HepG2 (cell line): ENCODE data around the gene SOX12. TPM values are rescaled to one million over a fixed set of nuclear protein-coding genes. Genes with fewer than 3 reads are reported as not detected.

Source experiments
- FOXO1 ChIP-seq: sonication (generic); formaldehyde crosslinking; IDR thresholded peaks from 2 replicates; pipeline ENCODE4 v1.4.0; 2020; ENCODE audit warnings: missing genetic modification reagents
- HES4 ChIP-seq: sonication (generic); formaldehyde crosslinking; IDR thresholded peaks from 2 replicates; pipeline ENCODE4 v1.9.0; 2021; ENCODE audit warnings: mild to moderate bottlenecking, missing genetic modification reagents, borderline replicate concordance
- HNRNPH1 ChIP-seq: fragments of 200-400 bp; formaldehyde crosslinking; optimal IDR thresholded peaks from 2 replicates; pipeline ENCODE3; 2017; ENCODE audit warnings: mild to moderate bottlenecking, low read depth, low read length
- JDP2 ChIP-seq: sonication (generic); formaldehyde crosslinking; IDR thresholded peaks from 2 replicates; pipeline ENCODE4 v1.8.1; 2022; ENCODE audit warnings: missing genetic modification reagents, borderline replicate concordance
- KDM5A ChIP-seq: fragments of 200-600 bp; sonication (generic); IDR thresholded peaks from 2 replicates; pipeline ENCODE4 v1.7.0; 2018; ENCODE audit warnings: antibody characterized with exemption, mild to moderate bottlenecking, low read length, borderline replicate concordance
- KMT2B ChIP-seq: IDR thresholded peaks from 2 replicates; pipeline ENCODE4 v1.6.1; 2016; ENCODE audit warnings: missing genetic modification reagents, missing compliant biosample characterization
- NBN ChIP-seq: fragments of 450-650 bp; conservative IDR thresholded peaks from 2 replicates; pipeline ENCODE4 v1.6.1; 2017
- RCOR2 ChIP-seq: IDR thresholded peaks from 2 replicates; pipeline ENCODE4 v1.6.1; 2016; ENCODE audit warnings: missing biosample characterization, missing genetic modification reagents
- SATB2 ChIP-seq: sonication (generic); formaldehyde crosslinking; IDR thresholded peaks from 2 replicates; pipeline ENCODE4 v1.5.0; 2020; ENCODE audit warnings: missing genetic modification reagents
- SETDB1 ChIP-seq: sonication (generic); formaldehyde crosslinking; IDR thresholded peaks from 2 replicates; pipeline ENCODE4 v1.5.1; 2020; ENCODE audit warnings: missing genetic modification reagents, mild to moderate bottlenecking, borderline replicate concordance
- TCF12 ChIP-seq, 2 experiments: fragments of 450-650 bp in 1 of 2; sonication (generic) in 1 of 2; formaldehyde crosslinking in 1 of 2; IDR thresholded peaks; 2 replicates each; pipeline versions ENCODE4 v1.6.1 to v1.8.0; 2017 to 2022; ENCODE audit warnings: antibody characterized with exemption in 1 of 2, mild to moderate bottlenecking in 1 of 2, missing genetic modification reagents in 1 of 2, moderate library complexity in 1 of 2
- THAP11 ChIP-seq: IDR thresholded peaks from 2 replicates; pipeline ENCODE4 v1.6.1; 2016; ENCODE audit warnings: missing biosample characterization, missing genetic modification reagents
- ZEB1 ChIP-seq: IDR thresholded peaks from 2 replicates; pipeline ENCODE4 v1.6.1; 2012; ENCODE audit warnings: mild to moderate bottlenecking, low read depth, inconsistent platforms; ENCODE audit not compliant: insufficient replicate concordance
- ZKSCAN8 ChIP-seq: IDR thresholded peaks from 2 replicates; pipeline ENCODE4 v1.6.1; 2016; ENCODE audit warnings: borderline replicate concordance, missing genetic modification reagents, missing compliant biosample characterization
- ZNF326 ChIP-seq: sonication (generic); formaldehyde crosslinking; IDR thresholded peaks from 2 replicates; pipeline ENCODE4 v1.4.0; 2020; ENCODE audit warnings: missing genetic modification reagents, borderline replicate concordance
- ZNF547 ChIP-seq: sonication (generic); formaldehyde crosslinking; IDR thresholded peaks from 2 replicates; pipeline ENCODE4 v1.5.1; 2020; ENCODE audit warnings: mild to moderate bottlenecking, missing genetic modification reagents
- ZNF549 ChIP-seq: sonication (generic); formaldehyde crosslinking; IDR thresholded peaks from 2 replicates; pipeline ENCODE4 v1.5.0; 2020; ENCODE audit warnings: missing genetic modification reagents
- ZNF557 ChIP-seq: sonication (generic); formaldehyde crosslinking; IDR thresholded peaks from 2 replicates; pipeline ENCODE4 v1.4.0; 2020; ENCODE audit warnings: missing genetic modification reagents
- ZNF577 ChIP-seq: sonication (generic); formaldehyde crosslinking; IDR thresholded peaks from 2 replicates; pipeline ENCODE4 v1.4.0; 2020; ENCODE audit warnings: mild to moderate bottlenecking, low read depth, missing genetic modification reagents, borderline replicate concordance
- ZNF614 ChIP-seq: IDR thresholded peaks from 2 replicates; pipeline ENCODE4 v1.6.1; 2018; ENCODE audit warnings: missing biosample characterization, missing genetic modification reagents, inconsistent platforms, borderline replicate concordance
- ZNF790 ChIP-seq: sonication (generic); formaldehyde crosslinking; IDR thresholded peaks from 2 replicates; pipeline ENCODE4 v1.8.0; 2022; ENCODE audit warnings: missing genetic modification reagents, mild to moderate bottlenecking, borderline replicate concordance
- ZNF839 ChIP-seq: sonication (generic); formaldehyde crosslinking; IDR thresholded peaks from 2 replicates; pipeline ENCODE4 v1.4.0; 2020; ENCODE audit warnings: missing genetic modification reagents, mild to moderate bottlenecking, borderline replicate concordance
- polyA plus RNA-seq, 8 experiments: library from polyadenylated mRNA; depleted of rRNA in 3 of 8; stranded (reverse) in 7 of 8; unstranded in 1 of 8; fragments of >200 nt; fragmentation: Illumina TruSeq in 4 of 8; extraction: Trizol in 4 of 8; gene quantifications; 2 replicates each; pipeline versions ENCODE4 v1.2.1 to v1.2.3, GENCODE V29; 2011 to 2016; ENCODE audit warnings: low read depth in 4 of 8, missing spikeins in 1 of 8, mixed read lengths in 1 of 8; ENCODE audit not compliant: insufficient read depth in 1 of 8
- total RNA-seq, 5 experiments: library from RNA; depleted of rRNA; stranded (reverse); fragments of >200 nt; fragmentation: Illumina TruSeq; extraction: Trizol; gene quantifications; 2 replicates each; pipeline ENCODE4 v1.2.3, GENCODE V29; 2016; ENCODE audit warnings: low read depth in 1 of 5
- TF ChIP-seq, protein P1 (sequence below): IDR thresholded peaks from 2 replicates; pipeline ENCODE4 v1.6.1; 2016; ENCODE audit warnings: missing compliant biosample characterization, missing genetic modification reagents, borderline replicate concordance
- TF ChIP-seq, protein P2 (sequence below): sonication (generic); formaldehyde crosslinking; IDR thresholded peaks from 2 replicates; pipeline ENCODE4 v1.8.1; 2023; ENCODE audit warnings: mild to moderate bottlenecking, missing genetic modification reagents
- TF ChIP-seq, protein P3 (sequence below): sonication (generic); formaldehyde crosslinking; IDR thresholded peaks from 2 replicates; pipeline ENCODE4 v1.8.0; 2022; ENCODE audit warnings: missing genetic modification reagents, mild to moderate bottlenecking, borderline replicate concordance

The SOX12 gene
- total and polyA plus RNA-seq, 2 of the 13 experiments (the other 11 are each of a cell fraction or from before 2014, with no cell fraction given): 10.0 to 18.7 TPM

DNA sequence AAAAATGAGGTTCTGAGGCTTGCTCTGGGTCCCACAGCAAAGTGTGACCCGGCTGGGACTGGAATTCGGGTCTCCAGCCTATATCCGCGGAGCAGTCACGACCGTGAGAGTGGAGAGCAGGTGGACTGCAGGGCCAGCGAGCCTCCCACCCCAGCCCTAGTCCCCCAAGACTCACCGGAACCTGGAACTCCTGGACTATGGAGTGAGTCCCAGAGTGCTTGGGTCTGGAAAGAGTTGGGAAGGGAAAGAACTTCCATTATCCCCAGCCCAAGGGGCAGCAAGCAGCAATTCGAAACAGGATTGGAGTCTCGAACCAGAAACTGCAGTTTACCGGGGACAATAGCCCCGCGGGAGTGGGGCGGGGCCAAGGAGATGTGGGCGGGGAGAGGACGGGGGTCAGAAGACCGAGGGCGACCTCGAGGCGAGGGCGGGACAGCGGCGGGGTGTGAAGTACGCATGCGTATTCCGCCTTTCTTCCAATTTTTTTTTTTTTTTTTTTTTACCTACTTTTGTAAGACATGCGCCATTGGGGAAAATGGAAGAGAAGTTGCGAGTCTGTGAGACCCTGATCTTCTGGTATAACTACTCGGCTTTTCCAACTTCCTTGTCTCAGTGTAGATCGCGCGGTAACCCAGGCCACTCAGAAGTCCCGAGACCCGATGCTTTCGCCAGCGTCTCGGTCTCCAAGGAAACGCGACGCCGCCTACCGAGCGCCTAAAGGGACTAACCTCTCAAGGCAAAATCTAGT is 35.1 kb upstream of the SOX12 start, which contains the start of gene C20orf96 (continued):
- TF ChIP-seq HES4 (CRISPR knock-in tag): no peak
- TF ChIP-seq ZNF549 (CRISPR knock-in tag): no peak
- peak; percentile 57; the same call in 1 of the 2 replicates for TF ChIP-seq ZNF547
- TF ChIP-seq HNRNPH1: peak; percentile 72
- no peak for TF ChIP-seq ZNF577 (CRISPR knock-in tag)
- peak; percentile 14; the same call in 1 of the 2 replicates for TF ChIP-seq RCOR2 (CRISPR knock-in tag)
- peak; percentile 39; the same call in 1 of the 2 replicates for TF ChIP-seq KMT2B (CRISPR knock-in tag)
- no peak for TF ChIP-seq NBN
- no peak for TF ChIP-seq ZEB1
- TF ChIP-seq ZNF790 (CRISPR knock-in tag): no peak
- TF ChIP-seq, protein P1, sequence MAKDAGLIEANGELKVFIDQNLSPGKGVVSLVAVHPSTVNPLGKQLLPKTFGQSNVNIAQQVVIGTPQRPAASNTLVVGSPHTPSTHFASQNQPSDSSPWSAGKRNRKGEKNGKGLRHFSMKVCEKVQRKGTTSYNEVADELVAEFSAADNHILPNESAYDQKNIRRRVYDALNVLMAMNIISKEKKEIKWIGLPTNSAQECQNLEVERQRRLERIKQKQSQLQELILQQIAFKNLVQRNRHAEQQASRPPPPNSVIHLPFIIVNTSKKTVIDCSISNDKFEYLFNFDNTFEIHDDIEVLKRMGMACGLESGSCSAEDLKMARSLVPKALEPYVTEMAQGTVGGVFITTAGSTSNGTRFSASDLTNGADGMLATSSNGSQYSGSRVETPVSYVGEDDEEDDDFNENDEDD (CRISPR knock-in tag): peak; percentile 86
- no peak; the same call in 1 of the 2 replicates for TF ChIP-seq ZNF614 (CRISPR knock-in tag)
- TF ChIP-seq, protein P2, sequence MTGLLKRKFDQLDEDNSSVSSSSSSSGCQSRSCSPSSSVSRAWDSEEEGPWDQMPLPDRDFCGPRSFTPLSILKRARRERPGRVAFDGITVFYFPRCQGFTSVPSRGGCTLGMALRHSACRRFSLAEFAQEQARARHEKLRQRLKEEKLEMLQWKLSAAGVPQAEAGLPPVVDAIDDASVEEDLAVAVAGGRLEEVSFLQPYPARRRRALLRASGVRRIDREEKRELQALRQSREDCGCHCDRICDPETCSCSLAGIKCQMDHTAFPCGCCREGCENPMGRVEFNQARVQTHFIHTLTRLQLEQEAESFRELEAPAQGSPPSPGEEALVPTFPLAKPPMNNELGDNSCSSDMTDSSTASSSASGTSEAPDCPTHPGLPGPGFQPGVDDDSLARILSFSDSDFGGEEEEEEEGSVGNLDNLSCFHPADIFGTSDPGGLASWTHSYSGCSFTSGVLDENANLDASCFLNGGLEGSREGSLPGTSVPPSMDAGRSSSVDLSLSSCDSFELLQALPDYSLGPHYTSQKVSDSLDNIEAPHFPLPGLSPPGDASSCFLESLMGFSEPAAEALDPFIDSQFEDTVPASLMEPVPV (CRISPR knock-in tag): peak; percentile 43; the same call in 1 of the 2 replicates
- TF ChIP-seq SATB2 (CRISPR knock-in tag): peak; percentile 19; the same call in 1 of the 2 replicates
- no peak for TF ChIP-seq TCF12 (IDR thresholded peaks at IDR 0.05)
- no peak for TF ChIP-seq TCF12 (CRISPR knock-in tag; IDR thresholded peaks at IDR 0.05)
- no peak for TF ChIP-seq ZKSCAN8 (CRISPR knock-in tag)
- peak; percentile 41; the same call in 1 of the 2 replicates for TF ChIP-seq FOXO1 (CRISPR knock-in tag)
- TF ChIP-seq ZNF557 (CRISPR knock-in tag): no peak
- peak; percentile 78; the same call in 1 of the 2 replicates for TF ChIP-seq KDM5A
- TF ChIP-seq SETDB1 (CRISPR knock-in tag): no peak
- TF ChIP-seq JDP2 (CRISPR knock-in tag): no peak
- TF ChIP-seq, protein P3, sequence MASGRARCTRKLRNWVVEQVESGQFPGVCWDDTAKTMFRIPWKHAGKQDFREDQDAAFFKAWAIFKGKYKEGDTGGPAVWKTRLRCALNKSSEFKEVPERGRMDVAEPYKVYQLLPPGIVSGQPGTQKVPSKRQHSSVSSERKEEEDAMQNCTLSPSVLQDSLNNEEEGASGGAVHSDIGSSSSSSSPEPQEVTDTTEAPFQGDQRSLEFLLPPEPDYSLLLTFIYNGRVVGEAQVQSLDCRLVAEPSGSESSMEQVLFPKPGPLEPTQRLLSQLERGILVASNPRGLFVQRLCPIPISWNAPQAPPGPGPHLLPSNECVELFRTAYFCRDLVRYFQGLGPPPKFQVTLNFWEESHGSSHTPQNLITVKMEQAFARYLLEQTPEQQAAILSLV: peak; percentile 84; the same call in 1 of the 2 replicates
- TF ChIP-seq ZNF839 (CRISPR knock-in tag): peak; percentile 91
- TF ChIP-seq THAP11 (CRISPR knock-in tag): peak; percentile 73
- TF ChIP-seq ZNF326: no peak
